Mammary epithelial cell (primary cell): ENCODE data around the gene KEL.

Experiments
- CTCF ChIP-seq, 2 donors: IDR thresholded peaks in 1 of 2; conservative IDR thresholded peaks in 1 of 2; 2 replicates each; pipeline ENCODE4 v1.5.1; 2011 to 2012; ENCODE audit warnings: inconsistent platforms in 2 of 2, low read length in 2 of 2, mild to moderate bottlenecking in 2 of 2, control low read depth in 1 of 2, low read depth in 1 of 2; ENCODE audit not compliant: insufficient read depth in 1 of 2; ENCODE audit errors: extremely low read depth in 1 of 2
- EZH2 ChIP-seq: IDR thresholded peaks from 2 replicates; pipeline ENCODE4 v1.6.1; 2012; ENCODE audit warnings: low read length, inconsistent platforms, borderline replicate concordance

- TF ChIP-seq CTCF (conservative IDR thresholded peaks at IDR 0.05 in 1 of 2, IDR thresholded peaks at IDR 0.05 in 1 of 2; ENCODE audit: extremely low read depth in 1 of 2, insufficient read depth in 1 of 2, low read depth in 1 of 2, low read length in 2 of 2) (no peak), EZH2 (no peak)
Observed at GRCh38 chr7:142913566-142913965, 48.6 kb downstream of the KEL start.
